GM21619 (cell line): Measurements from ENCODE around the gene PAPSS2.
"Not testable (repeated sequence)": the region's sequence is repeated elsewhere in the genome, so short reads cannot be mapped to it uniquely, and the experiment has no call there.

Experiments
- ATAC-seq: cut with Tn5 transposase; IDR thresholded peaks from one replicate; pipeline ENCODE4 v1.9.1; 2021; ENCODE audit not compliant: unreplicated experiment

The PAPSS2 gene

GRCh38 chr10:87702260-87702972 is 42.7 kb downstream of the PAPSS2 start:
- ATAC-seq, result no peak

- no peak for ATAC-seq
Observed at GRCh38 chr10:87702973-87703294, 43.3 kb downstream of the PAPSS2 start.

- ATAC-seq, result no peak
Observed at GRCh38 chr10:87703771-87704170, 44.1 kb downstream of the PAPSS2 start.

GRCh38 chr10:87705339-87705738 is 45.7 kb downstream of the PAPSS2 start:
- ATAC-seq, result no peak

- no peak for ATAC-seq
Observed at GRCh38 chr10:87706731-87707130, 47.1 kb downstream of the PAPSS2 start.

GRCh38 chr10:87707254-87707653 is 47.6 kb downstream of the PAPSS2 start:
- ATAC-seq, result no peak

- no peak for ATAC-seq
Observed at GRCh38 chr10:87712913-87713616, 53.4 kb downstream of the PAPSS2 start.

GRCh38 chr10:87713707-87714106 is 54.0 kb downstream of the PAPSS2 start:
- ATAC-seq, result no peak

- ATAC-seq, result no peak
Observed at GRCh38 chr10:87715552-87716347, 56.1 kb downstream of the PAPSS2 start.

- no peak for ATAC-seq
Observed at GRCh38 chr10:87716348-87716670, 56.6 kb downstream of the PAPSS2 start.

GRCh38 chr10:87720665-87721064 is 61.0 kb downstream of the PAPSS2 start:
- no peak for ATAC-seq

- no peak for ATAC-seq
Observed at GRCh38 chr10:87721781-87722180, 62.1 kb downstream of the PAPSS2 start.

GRCh38 chr10:87722716-87723115 is 63.0 kb downstream of the PAPSS2 start:
- no peak for ATAC-seq

- ATAC-seq, result no peak
Observed at GRCh38 chr10:87723500-87723899, 63.8 kb downstream of the PAPSS2 start.

- ATAC-seq, result no peak
Observed at GRCh38 chr10:87724789-87725188, 65.1 kb downstream of the PAPSS2 start.

GRCh38 chr10:87729940-87730339 is 70.3 kb downstream of the PAPSS2 start:
- no peak for ATAC-seq

- no peak for ATAC-seq
Observed at GRCh38 chr10:87733081-87733480, 73.4 kb downstream of the PAPSS2 start.

GRCh38 chr10:87734987-87735827 is 75.5 kb downstream of the PAPSS2 start:
- no peak for ATAC-seq

- not testable (repeated sequence) for ATAC-seq
Observed at GRCh38 chr10:87738253-87738652, 78.6 kb downstream of the PAPSS2 start.

- no peak for ATAC-seq
Observed at GRCh38 chr10:87739703-87740102, 80.0 kb downstream of the PAPSS2 start.

GRCh38 chr10:87740254-87740655 is 80.6 kb downstream of the PAPSS2 start:
- no peak for ATAC-seq
